H1 (cell line): ENCODE measurements around the gene ABCC6. TPM values are rescaled to one million over a fixed set of nuclear protein-coding genes. Genes with fewer than 3 reads are reported as not detected.
"Not testable (repeated sequence)": the region's sequence is repeated elsewhere in the genome, so short reads cannot be mapped to it uniquely, and the experiment has no call there.

Experiments
- CTCF ChIA-PET: fragments of 300-600 bp; sonication (Branson Sonifier 250); formaldehyde crosslinking; loops from one replicate; lab custom pipeline; 2021; ENCODE audit not compliant: partially characterized antibody; lab: Charles Lee
- POLR2A ChIA-PET: fragments of 300-600 bp; sonication (Branson Sonifier 250); formaldehyde crosslinking; loops from one replicate; lab custom pipeline; 2021; ENCODE audit warnings: inconsistent platforms; ENCODE audit not compliant: partially characterized antibody; lab: Charles Lee
- DNase-seq, 2 experiments: peaks; one replicate each; pipeline versions ENCODE4 v3.0.0 to v3.0.0-alpha.2; 2010 to 2022; ENCODE audit warnings: low spot score in 2 of 2, low read depth in 1 of 2, mixed read lengths in 1 of 2
- FAIRE-seq: peaks from 2 replicates; lab custom pipeline; 2011; peaks lifted over from hg19 to GRCh38; lab: Jason Lieb, UNC
- H2AFZ ChIP-seq: 2 replicates; pipeline ENCODE4 v1.8.1; 2012; ENCODE audit warnings: low read length, inconsistent platforms
- H2AK5ac ChIP-seq: 2 replicates; pipeline ENCODE4 v1.6.1; 2013; ENCODE audit warnings: low read depth, low read length
- H2BK120ac ChIP-seq: replicated peaks from 2 replicates; pipeline ENCODE3; 2013; ENCODE audit warnings: low read depth, low read length, inconsistent platforms
- H2BK12ac ChIP-seq: 2 replicates; pipeline ENCODE4 v1.6.1; 2013; ENCODE audit warnings: low read depth, low read length
- H2BK15ac ChIP-seq: 2 replicates; pipeline ENCODE4 v1.6.1; 2013; ENCODE audit warnings: low read length
- H2BK20ac ChIP-seq: 2 replicates; pipeline ENCODE4 v1.6.1; 2013; ENCODE audit warnings: low read length
- H2BK5ac ChIP-seq: 2 replicates; pipeline ENCODE4 v1.6.1; 2013; ENCODE audit warnings: low read depth, low read length
- H3K14ac ChIP-seq: 2 replicates; pipeline ENCODE4 v1.6.1; 2013; ENCODE audit warnings: inconsistent platforms; ENCODE audit not compliant: insufficient read length
- H3K18ac ChIP-seq: 2 replicates; pipeline ENCODE4 v1.6.1; 2013; ENCODE audit warnings: low read length; ENCODE audit errors: extremely low read depth
- H3K23ac ChIP-seq: 2 replicates; pipeline ENCODE4 v1.6.1; 2013; ENCODE audit warnings: inconsistent platforms; ENCODE audit not compliant: insufficient read length
- H3K23me2 ChIP-seq: 2 replicates; pipeline ENCODE4 v1.6.1; 2013; ENCODE audit warnings: low read depth, low read length
- H3K27ac ChIP-seq: 2 replicates; pipeline ENCODE4 v1.6.1; 2011; ENCODE audit warnings: low read depth, low read length, inconsistent platforms
- H3K27me3 ChIP-seq, 4 experiments: replicated peaks in 1 of 4; 1 replicate in 1 of 4; 2 replicates in 3 of 4; pipeline versions ENCODE4 v1.6.1 to v1.8.1; 2011 to 2013; ENCODE audit warnings: low read length in 3 of 4, mild to moderate bottlenecking in 3 of 4, inconsistent platforms in 2 of 4, mixed read lengths in 2 of 4, moderate library complexity in 1 of 4; ENCODE audit not compliant: control insufficient read depth in 3 of 4, insufficient read depth in 3 of 4; ENCODE audit errors: extremely low read depth in 1 of 4
- H3K36me3 ChIP-seq, 4 experiments: 2 replicates each; pipeline versions ENCODE4 v1.6.1 to v1.8.1; 2011 to 2013; ENCODE audit warnings: mild to moderate bottlenecking in 4 of 4, low read length in 3 of 4, moderate library complexity in 2 of 4, control low read depth in 1 of 4, inconsistent platforms in 1 of 4; ENCODE audit not compliant: insufficient read depth in 4 of 4, control insufficient read depth in 2 of 4
- H3K4ac ChIP-seq: replicated peaks from 2 replicates; pipeline ENCODE3; 2013; ENCODE audit warnings: low read length, low read depth, mixed read lengths, inconsistent platforms; ENCODE audit not compliant: insufficient read length
- H3K4me1 ChIP-seq, 4 experiments: replicated peaks in 1 of 4; 1 replicate in 1 of 4; 2 replicates in 3 of 4; pipeline versions ENCODE4 v1.6.1 to v1.8.1; 2011 to 2013; ENCODE audit warnings: low read length in 3 of 4, inconsistent platforms in 2 of 4, mixed read lengths in 1 of 4; ENCODE audit not compliant: insufficient read depth in 4 of 4, control insufficient read depth in 3 of 4
- H3K4me2 ChIP-seq, 2 experiments: 2 replicates each; pipeline versions ENCODE4 v1.6.1 to v1.8.1; 2011 to 2013; ENCODE audit warnings: low read depth in 2 of 2, low read length in 2 of 2, control low read depth in 1 of 2, inconsistent platforms in 1 of 2, mild to moderate bottlenecking in 1 of 2; ENCODE audit not compliant: insufficient read depth in 1 of 2
- H3K4me3 ChIP-seq, 4 experiments: fragments of 200-600, 300-600 bp in 1 of 4; sonication (generic), shearing (Covaris generic), sonication (Bioruptor Twin) in 1 of 4; 2 replicates each; pipeline versions ENCODE4 v1.5.1 to v1.8.1; 2011 to 2016; ENCODE audit warnings: low read length in 4 of 4, low read depth in 3 of 4, control low read depth in 2 of 4, inconsistent platforms in 2 of 4, mild to moderate bottlenecking in 2 of 4, mixed read lengths in 1 of 4, moderate library complexity in 1 of 4; ENCODE audit not compliant: insufficient read depth in 2 of 4; ENCODE audit errors: extremely low read depth in 1 of 4
- H3K56ac ChIP-seq: replicated peaks from 2 replicates; pipeline ENCODE3; 2013; ENCODE audit warnings: low read depth, mild to moderate bottlenecking, mixed read lengths, low read length, inconsistent platforms; ENCODE audit not compliant: insufficient read length
- H3K79me1 ChIP-seq: 2 replicates; pipeline ENCODE4 v1.6.1; 2013; ENCODE audit warnings: low read depth, low read length, control low read depth
- H3K79me2 ChIP-seq, 2 experiments: 2 replicates each; pipeline versions ENCODE4 v1.6.1 to v1.8.1; 2012 to 2013; ENCODE audit warnings: low read length in 2 of 2, mild to moderate bottlenecking in 2 of 2, inconsistent platforms in 1 of 2; ENCODE audit not compliant: insufficient read depth in 2 of 2, control insufficient read depth in 1 of 2
- H3K9ac ChIP-seq, 4 experiments: replicated peaks in 1 of 4; 1 replicate in 1 of 4; 2 replicates in 3 of 4; pipeline versions ENCODE4 v1.6.1 to v1.8.1; 2011 to 2013; ENCODE audit warnings: low read depth in 3 of 4, low read length in 3 of 4, control low read depth in 2 of 4, mild to moderate bottlenecking in 2 of 4, moderate library complexity in 2 of 4, inconsistent platforms in 1 of 4; ENCODE audit errors: extremely low read depth in 1 of 4
- H3K9me3 ChIP-seq, 2 experiments: 2 replicates each; pipeline versions ENCODE4 v1.6.1 to v1.8.1; 2012 to 2013; ENCODE audit warnings: mild to moderate bottlenecking in 2 of 2, moderate library complexity in 2 of 2, control low read depth in 1 of 2, inconsistent platforms in 1 of 2, low read depth in 1 of 2, low read length in 1 of 2, mixed read lengths in 1 of 2; ENCODE audit not compliant: insufficient read depth in 2 of 2
- H4K20me1 ChIP-seq, 2 experiments: replicated peaks in 1 of 2; 2 replicates each; pipeline versions ENCODE3 to v1.8.1; 2011 to 2013; ENCODE audit warnings: inconsistent platforms in 2 of 2, low read length in 2 of 2, mild to moderate bottlenecking in 1 of 2; ENCODE audit not compliant: insufficient read depth in 2 of 2, control insufficient read depth in 1 of 2
- H4K5ac ChIP-seq: 2 replicates; pipeline ENCODE4 v1.6.1; 2013; ENCODE audit warnings: low read length, low read depth, mixed read lengths, inconsistent platforms; ENCODE audit not compliant: insufficient read length
- H4K8ac ChIP-seq: 2 replicates; pipeline ENCODE4 v1.8.0; 2013; ENCODE audit warnings: mild to moderate bottlenecking, moderate library complexity, low read length, inconsistent platforms; ENCODE audit not compliant: insufficient read depth; ENCODE audit errors: extremely low read depth
- H4K91ac ChIP-seq: replicated peaks from 2 replicates; pipeline ENCODE3; 2013; ENCODE audit warnings: low read length, mixed read lengths, inconsistent platforms; ENCODE audit not compliant: insufficient read length
- WGBS, 2 experiments: shearing (Covaris generic) in 1 of 2; methylation state at CpG; one replicate each; pipeline versions ENCODE4 v1.1.6 to v1.1.7; 2013 to 2015; ENCODE audit warnings: low lambda C conversion rate in 2 of 2, mixed read lengths in 2 of 2, inconsistent platforms in 1 of 2, low coverage in 1 of 2, missing lambda C conversion rate in 1 of 2; ENCODE audit not compliant: insufficient replicate concordance in 2 of 2, insufficient coverage in 1 of 2, insufficient read length in 1 of 2; ENCODE audit errors: extremely low coverage in 1 of 2, missing lambda C conversion rate in 1 of 2; 5-methylcytosine and 5-hydroxymethylcytosine counted together
- polyA plus RNA-seq, 7 experiments: library from polyadenylated mRNA; depleted of rRNA in 3 of 7; stranded (reverse) in 5 of 7; unstranded in 2 of 7; fragments of >200 nt in 5 of 7; fragments of 200-250 nt in 2 of 7; gene quantifications; 1 replicate in 5 of 7; 2 replicates in 1 of 7; 4 replicates in 1 of 7; pipeline versions ENCODE4 v1.2.1 to v1.2.3, GENCODE V29; 2011 to 2013; ENCODE audit warnings: missing spikeins in 2 of 7, mixed read lengths in 2 of 7
- total RNA-seq: library from RNA; stranded (reverse); fragmentation: NEBNext Ultra II Directional; extraction: Animal tissue kit (Norgen Biotek cat#: 25700); gene quantifications from 2 replicates; pipeline ENCODE4 v1.2.1, GENCODE V29; 2021

The ABCC6 gene
- total and polyA plus RNA-seq, 2 of the 8 experiments (the other 6 are each of a cell fraction or from before 2014, with no cell fraction given) = 1.6 to 1.8 TPM

- CTCF ChIA-PET, H3K4me3 ChIP-seq, FAIRE-seq: not testable (repeated sequence)
Measured at GRCh38 chr16:16232692-16233061, 9.4 kb upstream of the ABCC6 start.

GRCh38 chr16:16223662-16224241 is 458 bp upstream of the ABCC6 start:
- H2BK5ac ChIP-seq, H2BK20ac ChIP-seq, POLR2A ChIA-PET, H2AFZ ChIP-seq, H3K4me1 ChIP-seq, H3K9me3 ChIP-seq, H3K79me2 ChIP-seq, FAIRE-seq, H3K4ac ChIP-seq, H3K79me1 ChIP-seq, H3K14ac ChIP-seq, H4K8ac ChIP-seq, H4K91ac ChIP-seq, H3K27me3 ChIP-seq, H3K23ac ChIP-seq, CTCF ChIA-PET, H2BK15ac ChIP-seq, H3K18ac ChIP-seq, H3K36me3 ChIP-seq, DNase-seq, H3K9ac ChIP-seq, H2AK5ac ChIP-seq, H3K27ac ChIP-seq, H2BK120ac ChIP-seq, H3K56ac ChIP-seq, H3K23me2 ChIP-seq, H2BK12ac ChIP-seq, H4K20me1 ChIP-seq, H4K5ac ChIP-seq: not testable (repeated sequence)
- H3K4me2 ChIP-seq = peak overlapping the region in 1 of 2 experiments; percentile 57; a peak in 2 of 4 replicates
- 8% methylated on average over 10 of the region's 24 CpGs; no CpG with 5 or more reads in 1 of the 2 experiments for WGBS, 2 experiments
- H3K4me3 ChIP-seq = peak overlapping the region in 1 of 4 experiments; percentile 47; a peak in 2 of 8 replicates

More at GRCh38 chr16:16232692-16233061, 9.4 kb upstream of the ABCC6 start:
- H3K4me2 ChIP-seq, H3K4me1 ChIP-seq, H3K27me3 ChIP-seq, H3K56ac ChIP-seq, H2AFZ ChIP-seq, POLR2A ChIA-PET, H4K20me1 ChIP-seq, H3K23me2 ChIP-seq, H4K5ac ChIP-seq, H4K8ac ChIP-seq, H2BK20ac ChIP-seq, H3K9ac ChIP-seq, H2BK15ac ChIP-seq, H2BK120ac ChIP-seq, H3K4ac ChIP-seq, H3K79me1 ChIP-seq, H3K9me3 ChIP-seq, H2BK5ac ChIP-seq, DNase-seq, H3K14ac ChIP-seq, H2BK12ac ChIP-seq, H3K79me2 ChIP-seq, H3K23ac ChIP-seq, H4K91ac ChIP-seq, H3K18ac ChIP-seq, H3K36me3 ChIP-seq, H3K27ac ChIP-seq, H2AK5ac ChIP-seq: not testable (repeated sequence)
- no CpG with 5 or more reads among the region's 39 CpGs for WGBS, 2 experiments
